Activated CD8-positive, alpha-beta memory T cell treated with anti-CD3 and anti-CD28 coated beads for 24 hours (primary cell): ENCODE data around the gene ARSI.

Source experiments
- DNase-seq: peaks from one replicate; pipeline ENCODE4 v3.0.0-alpha.2; 2020

ARSI gene

DNA sequence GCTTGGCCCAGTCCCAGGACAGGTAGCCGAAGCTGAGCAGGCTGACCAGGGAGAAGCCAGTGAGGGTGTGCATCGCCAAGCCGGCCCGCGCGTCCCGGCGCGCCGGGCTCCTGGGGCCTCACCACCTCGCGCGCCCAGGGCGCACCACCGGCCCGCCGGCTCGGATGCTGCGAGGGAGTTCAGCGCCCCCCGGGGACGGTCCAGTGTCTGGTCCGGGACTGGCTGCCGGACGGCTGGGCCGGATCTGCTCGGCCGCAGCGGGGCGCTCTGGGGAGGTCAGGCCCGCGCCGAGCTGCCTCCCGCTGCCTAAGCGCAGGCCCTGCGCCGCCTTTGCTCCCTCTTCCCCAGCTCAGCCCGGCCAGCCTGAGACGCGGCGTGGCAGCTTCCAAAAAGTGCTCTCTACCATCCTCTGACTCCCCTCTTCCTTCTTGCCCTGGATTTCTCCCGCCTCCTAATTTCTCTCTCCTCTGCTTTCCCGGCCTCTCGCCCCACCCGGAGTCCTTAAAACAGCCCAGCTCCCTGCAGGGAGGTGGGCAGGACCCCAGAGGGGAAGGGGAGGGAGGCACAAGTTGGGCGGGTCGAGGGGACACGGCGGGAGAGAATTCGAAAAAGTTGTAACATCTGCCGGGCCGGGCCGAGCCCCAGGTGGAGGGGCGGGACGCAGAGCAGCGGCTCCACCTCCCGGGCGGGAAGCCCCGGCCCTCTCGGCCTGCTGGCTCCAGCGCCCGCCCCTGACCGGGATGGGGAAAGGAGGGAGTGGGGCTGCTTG is at the start of gene ARSI:
ARSI (minus strand) TSS at position 605 of the 769 bp plus-strand sequence; CDS start at position 73, 532 bp downstream.
- no peak for DNase-seq

DNA sequence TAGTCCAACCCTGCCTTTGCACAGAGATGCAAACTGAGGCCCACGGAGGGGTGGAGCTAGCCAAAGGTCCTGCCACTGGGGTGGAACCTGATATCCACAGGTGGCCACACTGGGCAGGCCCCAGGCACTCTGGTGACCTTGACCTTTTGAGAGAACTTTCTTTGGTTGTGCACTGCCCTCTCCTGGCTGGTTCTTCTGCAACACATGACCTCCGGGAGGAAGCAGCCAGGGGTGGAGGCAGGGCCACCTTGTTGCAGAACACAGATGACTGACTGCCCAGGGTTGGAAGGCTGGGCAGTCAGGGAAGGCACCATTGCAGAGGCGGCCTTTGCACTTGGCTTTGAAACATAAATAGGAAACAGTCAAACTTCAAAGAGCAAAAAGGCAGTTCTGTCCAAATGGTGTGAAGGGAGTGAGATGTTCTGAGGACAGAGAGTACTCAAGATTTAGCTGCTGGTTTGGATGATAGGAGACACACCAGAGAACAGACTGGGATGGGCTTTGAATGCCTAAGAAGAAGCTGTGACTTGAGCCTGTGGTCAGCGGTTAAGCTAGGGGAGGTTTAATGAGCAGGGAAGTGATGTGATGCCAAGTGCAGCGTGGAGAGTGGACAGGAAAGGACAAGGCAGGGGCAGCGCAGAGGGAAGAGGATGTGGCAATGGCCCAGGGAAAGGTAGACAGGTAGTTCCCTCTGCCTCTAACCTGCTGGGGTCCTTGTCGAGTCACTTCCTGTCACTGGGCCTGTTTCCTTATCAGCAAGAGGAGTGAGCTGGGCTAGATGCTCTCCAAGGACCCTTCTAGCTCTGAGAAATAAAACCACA is 48.0 kb upstream of the ARSI start:
- peak; percentile 71 for DNase-seq

DNA sequence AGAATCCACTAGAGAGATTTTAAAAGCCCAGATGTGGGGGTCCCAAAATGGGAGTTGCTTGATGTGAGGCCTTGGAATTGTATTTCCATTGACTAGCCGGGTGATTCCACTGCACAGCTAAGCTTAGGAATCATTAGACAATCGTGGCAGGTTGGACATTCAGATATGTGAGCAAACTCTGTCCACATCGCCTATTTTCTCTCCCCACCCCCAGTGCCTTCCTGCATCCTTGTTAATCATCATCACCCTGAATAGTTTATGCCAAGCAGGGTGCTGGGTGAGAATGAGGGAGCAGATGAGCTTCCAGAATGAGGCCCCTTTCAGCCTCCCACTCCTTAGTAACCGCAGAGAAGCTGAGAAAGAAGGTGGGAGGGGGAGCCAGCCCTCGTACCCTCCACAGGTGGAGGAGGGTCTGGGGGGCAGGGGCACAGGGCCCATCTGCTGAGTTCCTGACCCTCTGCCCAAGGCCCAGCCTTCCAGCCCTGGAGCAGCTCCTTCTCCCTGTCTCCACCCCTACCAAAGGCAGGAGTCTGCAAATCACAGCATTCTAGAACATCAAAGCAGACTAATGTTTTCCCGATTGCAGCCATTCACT is 47.1 kb upstream of the ARSI start:
- no peak for DNase-seq

DNA sequence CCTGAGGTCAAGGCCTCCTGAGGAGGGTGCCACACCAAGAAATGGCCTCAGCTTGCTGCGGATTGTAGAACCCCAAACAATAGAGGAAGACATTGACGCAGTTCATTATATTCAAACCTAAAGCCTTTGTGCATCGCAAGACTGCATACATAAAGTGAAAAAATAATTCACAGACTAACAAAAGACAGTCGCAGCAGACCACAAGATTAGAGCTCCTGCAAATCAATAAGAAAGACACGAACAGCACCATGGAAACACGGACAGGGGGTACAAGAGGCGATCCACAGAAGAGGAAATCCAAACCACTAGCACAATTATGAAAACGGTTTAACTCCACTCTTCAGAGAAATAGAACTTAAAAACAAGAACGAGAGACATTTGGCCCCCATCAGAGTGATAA is 44.7 kb upstream of the ARSI start:
- no peak for DNase-seq

DNA sequence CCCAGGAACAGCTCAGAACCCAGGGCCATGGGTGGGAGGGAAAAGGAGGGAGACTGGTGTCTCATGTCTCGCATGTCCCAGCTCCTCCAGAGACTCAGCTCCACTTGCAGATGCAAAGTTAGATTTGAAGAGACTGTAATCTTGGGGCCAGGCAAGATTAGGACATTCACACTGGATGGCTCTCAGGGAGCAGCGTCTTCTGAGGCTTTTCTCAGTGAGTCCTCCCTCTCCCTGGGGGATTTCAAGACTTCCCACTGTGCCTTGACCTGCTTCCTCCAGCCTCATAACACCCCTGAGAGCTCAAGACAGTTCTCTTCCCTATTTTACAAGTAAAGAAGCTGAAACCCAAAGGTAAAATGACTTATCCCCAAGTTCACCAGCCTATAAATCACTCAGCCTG is 44.3 kb upstream of the ARSI start:
- DNase-seq, result no peak

DNA sequence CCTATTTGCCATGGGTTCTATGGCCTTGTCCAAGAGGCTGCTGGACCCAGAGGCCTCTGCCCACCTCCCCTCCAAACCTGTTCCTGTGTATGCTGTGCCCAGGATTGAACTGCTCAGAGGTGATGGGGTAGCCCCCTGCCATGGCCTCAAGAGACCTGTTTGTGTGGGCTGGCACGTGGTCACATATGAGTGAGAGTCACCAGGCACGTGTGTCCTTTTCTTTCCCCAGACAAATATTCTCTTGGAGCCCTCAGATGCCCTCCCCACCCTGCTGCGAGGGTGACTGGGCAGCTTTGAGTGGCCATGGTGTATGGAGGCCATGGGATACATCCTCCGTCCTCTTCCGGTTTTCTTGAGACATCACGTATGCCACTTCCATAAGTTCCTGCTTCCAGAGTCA is 43.9 kb upstream of the ARSI start:
- DNase-seq, result no peak

DNA sequence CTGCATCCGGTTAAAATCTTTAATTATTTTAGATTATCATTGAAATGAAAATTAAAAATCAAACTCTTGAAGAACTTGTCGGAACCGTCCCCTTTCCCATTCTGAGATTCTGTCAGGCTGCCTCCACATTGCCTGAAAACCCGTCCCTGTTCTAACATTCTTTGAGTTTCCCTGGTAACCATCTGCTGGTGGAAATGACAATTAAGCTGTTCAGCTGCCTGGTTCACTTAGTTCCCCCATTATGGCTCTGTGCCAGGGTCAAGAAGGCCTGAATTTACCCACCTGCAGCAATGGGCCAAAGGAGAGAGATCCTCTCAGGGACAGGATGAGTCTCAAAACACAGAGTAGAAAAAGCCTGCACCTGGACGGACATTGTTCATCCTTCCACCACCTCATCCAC is 43.0 kb upstream of the ARSI start:
- no peak for DNase-seq

DNA sequence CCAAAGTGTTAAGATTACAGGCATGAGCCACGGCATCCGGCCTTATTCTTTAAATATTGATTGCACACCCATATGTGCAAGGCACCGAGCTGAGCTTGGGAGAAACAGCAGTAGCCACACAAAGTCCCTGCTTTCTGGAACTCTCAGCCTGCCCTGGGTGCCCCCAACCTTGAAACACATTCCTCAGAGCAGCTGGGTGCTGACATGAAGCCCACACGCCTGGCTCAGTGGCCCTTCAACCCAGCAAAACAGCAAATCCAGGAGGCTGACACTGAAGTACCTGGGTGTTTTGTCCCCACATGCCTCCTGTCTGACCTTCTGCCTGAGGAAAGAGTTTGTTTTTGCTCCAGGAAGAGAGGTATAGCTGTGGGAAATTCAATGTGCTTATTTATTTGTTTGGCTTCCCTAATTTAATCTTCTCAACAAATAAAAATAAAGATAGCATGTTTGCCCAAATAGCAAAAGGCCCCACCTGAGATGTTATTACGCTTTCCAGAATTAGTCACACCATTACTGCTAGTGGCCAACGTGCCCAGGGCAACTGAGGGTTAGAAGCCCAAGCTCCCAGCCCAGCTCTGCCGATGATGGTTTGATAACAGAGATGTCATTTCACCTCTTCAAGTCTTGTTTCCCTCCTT is 41.4 kb upstream of the ARSI start:
- DNase-seq, result no peak

DNA sequence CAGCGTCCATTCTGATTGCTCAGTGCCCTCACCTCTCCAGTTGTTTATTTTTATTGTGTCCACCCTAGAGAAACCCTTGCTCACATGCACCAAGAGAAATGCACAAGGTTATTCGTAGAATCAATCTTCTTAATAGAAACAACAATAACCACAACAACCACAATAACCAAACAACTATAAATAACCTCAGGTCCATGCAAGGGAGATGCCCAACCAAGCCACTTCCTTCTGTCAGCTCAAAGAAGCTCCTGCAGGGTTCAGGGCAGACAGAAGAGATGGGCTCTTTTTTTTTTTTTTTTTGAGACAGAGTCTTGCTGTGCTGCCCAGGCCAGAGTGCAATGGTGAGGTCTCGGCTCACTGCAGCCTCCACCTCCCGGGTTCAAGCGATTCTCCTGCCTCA is 39.9 kb upstream of the ARSI start:
- DNase-seq, result no peak

DNA sequence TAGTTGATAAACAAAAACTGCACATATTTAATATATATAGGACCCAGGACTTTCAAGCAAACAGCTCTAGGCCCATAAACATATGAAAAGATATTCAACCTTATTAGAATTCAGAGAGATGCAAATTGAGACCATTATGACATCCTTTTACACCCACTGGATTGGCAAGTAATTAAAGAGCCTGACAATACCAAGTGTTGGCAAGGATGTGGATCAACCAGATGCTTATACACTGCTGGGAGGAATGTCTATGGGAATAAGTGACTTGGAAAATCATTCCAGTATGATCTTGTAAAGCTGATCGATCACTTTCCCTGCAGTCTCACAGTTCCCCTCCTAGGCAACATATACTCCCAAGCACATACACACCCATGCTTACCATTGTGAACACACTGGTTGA is 39.3 kb upstream of the ARSI start:
- DNase-seq, result no peak

DNA sequence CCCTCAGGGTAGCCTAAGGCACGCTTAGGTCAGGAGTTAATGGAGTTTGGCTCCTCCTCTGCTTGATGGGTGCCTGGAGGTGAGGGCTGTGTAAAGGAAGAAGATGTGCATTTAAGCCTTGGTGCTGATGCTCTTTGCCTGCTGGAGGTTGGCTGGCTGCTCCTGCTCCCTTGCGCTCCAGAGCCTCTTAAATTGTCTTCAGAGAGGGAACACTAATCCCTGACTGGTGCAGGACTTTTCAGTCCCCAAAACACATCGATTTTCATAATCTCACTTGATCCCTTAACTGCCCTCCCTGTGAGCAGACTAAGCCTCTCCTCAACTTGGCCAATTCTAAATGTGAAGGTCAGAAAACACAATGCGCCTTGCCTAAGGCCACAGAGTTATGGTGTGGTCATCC is 38.6 kb upstream of the ARSI start:
- DNase-seq, result no peak

DNA sequence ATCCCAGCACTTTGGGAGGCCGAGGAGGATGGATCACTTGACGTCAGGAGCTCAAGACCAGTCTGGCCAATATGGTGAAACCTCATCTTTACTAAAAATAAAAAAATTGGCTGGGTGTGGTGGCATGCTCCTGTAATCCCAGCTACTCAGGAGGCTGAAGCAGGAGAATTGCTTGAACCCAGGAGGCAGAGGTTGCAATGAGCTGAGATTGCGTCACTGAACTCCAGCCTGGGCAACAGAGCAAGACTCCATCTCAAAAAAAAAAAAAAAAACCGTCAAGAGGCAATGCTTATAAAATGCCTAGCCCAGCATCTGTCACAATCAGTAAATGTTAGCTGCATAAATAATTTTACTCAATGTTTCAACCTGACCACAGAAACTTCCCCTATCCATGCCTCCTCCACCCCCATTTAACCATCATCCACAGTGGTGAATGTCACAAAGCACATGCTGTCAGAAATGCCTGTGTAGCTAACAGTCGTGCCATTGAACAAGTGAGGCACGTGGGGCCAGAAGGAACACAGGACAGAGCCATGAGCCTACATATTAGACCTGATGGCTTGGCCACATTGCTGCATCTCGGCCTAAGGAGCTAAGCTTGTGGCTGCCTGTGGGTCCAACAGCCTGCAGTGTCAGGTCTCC is 38.0 kb upstream of the ARSI start:
- no peak for DNase-seq

DNA sequence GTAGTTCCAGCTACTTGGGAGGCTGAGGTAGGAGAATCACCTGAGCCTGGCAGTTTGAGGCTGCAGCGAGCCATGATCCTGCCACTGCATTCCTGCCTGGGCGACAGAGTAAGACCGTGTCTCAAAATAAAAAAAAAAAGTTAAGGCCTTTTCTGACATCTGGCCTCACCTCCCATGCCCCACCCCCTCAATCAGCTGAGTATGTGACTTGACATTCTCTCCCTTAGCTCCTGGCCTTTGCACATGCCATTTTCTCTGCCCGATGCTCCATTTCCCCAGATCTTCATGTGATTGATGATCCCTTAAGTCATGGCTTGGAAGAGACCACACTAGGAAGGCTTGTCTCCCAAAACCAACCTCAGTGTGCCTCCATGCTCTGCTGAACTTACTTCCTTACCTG is 37.1 kb upstream of the ARSI start:
- no peak for DNase-seq

DNA sequence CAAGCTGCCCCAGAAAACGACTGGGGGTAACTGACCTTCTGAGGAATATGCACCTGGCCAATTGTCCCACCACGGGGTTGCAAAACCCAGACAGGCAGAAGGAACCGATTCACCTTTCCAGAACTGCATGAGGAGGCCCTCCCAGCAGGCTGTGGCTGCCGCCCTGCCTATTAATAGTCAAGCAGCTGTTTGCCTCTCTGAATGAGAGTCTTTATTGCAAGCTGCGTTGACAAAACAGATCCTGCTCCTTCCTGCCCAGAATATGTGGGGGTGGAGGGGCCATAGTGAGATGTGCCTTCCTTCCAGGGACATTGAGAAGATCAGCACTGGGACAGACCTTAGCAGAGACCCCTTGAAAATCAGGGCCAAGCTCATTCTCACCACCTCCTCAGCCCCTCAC is 36.5 kb upstream of the ARSI start:
- no peak for DNase-seq

DNA sequence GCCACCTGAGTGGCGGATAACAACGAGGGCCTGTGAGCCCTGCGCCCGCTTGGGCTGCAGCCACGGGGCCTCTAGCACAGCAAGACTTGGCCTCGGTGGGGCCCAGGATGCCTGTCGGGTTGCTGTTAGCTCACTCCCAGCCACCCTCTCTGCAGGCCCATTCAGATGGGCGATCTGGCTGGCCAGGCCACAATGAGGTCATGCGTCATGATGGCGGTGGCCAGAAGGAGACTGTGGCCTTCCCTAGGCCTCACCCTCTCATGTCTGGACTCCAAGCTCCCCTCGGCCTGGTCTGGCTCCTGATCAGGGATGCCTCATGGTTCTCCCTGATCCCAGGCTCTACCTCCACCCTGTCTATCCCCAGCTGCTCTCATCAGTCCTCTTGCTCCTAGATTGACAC is 35.8 kb upstream of the ARSI start:
- no peak for DNase-seq

DNA sequence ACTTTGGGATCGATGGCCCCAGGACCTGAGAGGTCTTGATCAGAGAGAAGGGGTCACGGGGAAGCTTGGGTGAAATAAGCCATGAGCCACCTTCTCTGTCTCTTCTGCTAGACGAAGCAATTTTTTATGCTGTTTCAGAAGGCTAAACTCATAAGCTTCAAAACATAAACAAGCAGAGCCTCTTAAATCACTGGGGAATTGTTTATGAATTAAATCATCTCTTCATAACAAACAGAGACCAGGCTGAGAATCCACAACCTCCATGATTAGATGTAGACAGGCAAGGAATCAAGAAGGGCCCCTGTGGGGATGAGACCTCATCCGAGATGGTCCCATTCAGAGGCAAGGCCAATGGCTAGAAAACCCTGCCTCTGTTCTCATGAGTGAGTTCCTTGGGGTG is 33.1 kb upstream of the ARSI start:
- DNase-seq, result no peak

DNA sequence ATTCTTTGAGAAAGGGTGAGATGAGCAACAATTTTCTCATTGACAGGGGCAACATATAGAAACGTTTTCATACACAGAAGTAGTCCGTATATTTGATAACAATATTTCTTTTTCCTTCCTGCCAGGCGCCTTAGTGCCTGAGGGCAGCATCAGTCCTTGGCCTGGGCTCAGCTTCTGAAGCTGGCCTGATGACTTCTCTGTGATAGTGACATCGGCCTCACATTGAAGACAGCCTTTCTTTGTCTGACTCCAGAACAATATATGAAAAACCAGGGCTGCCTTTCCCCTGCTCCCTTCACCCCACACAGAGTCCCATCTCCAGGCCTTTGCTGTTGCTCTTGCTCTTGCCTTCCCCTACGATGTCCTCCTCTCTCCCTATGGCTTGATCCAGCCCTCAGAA is 30.7 kb upstream of the ARSI start:
- DNase-seq, result no peak

DNA sequence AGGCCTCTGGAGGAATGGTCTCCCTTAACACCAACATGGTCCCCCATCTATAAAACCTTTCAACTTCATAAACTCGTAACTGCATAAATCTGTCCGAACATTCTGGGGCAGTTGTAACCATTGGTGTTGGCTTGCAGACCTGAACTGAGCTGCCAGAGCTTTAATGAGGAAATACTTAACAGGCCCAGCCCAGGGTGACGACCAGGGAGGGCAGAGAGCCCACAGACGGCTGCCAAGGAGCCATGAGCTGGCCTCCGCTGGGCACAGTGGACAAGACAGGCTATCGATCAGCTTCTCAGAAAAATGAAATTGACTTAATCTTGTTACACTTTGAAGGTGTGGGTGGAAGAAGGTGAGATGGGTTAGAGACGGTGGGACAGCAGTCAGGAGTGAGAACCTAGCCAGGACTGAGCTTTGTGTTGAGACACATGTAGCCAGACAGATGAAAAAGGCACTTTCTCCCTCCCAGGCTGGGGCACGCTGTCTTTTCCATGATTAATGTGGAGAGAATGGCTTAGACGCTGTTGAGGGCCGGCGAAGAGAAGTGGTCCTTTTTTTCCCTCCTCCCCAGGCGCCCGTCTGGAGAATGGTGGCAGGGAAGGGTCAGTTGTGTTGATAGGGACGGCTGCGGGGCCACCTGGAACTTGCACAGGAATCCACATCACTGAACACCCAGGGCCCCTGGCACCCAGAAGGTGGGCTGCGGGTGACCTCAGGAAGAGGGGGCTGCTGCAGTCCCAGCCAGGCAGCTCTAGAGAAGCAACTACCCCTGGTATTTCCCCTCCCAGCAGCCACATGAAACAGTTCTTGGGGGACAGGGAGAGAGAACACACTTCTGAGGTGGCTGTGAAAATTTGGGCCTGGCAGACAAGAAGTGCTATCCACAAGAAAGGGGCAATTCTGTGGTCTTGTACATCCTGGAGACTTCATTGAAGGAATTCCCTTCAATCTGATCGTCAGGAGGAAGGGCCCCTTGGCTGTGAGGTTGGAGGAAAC is 27.5 kb upstream of the ARSI start:
- no peak for DNase-seq

DNA sequence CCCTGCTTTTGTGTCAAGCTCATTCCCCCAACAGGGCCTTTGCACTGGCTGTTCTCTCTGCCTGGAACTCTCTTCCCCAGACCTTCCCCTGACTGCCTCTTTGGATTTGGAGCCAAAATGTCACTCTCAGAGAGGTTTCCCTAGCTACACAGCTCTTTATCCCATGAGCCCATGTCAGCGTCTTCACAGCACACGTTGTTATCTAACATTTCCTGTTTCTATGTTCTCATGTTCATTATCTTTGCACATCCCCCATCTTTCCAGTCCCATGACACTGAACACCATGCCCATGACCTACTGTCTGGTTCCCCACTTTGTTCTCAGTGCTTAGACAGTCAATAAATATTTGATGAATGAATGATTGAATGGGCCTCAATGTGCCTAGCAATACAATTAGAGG is 26.3 kb upstream of the ARSI start:
- DNase-seq, result no peak

DNA sequence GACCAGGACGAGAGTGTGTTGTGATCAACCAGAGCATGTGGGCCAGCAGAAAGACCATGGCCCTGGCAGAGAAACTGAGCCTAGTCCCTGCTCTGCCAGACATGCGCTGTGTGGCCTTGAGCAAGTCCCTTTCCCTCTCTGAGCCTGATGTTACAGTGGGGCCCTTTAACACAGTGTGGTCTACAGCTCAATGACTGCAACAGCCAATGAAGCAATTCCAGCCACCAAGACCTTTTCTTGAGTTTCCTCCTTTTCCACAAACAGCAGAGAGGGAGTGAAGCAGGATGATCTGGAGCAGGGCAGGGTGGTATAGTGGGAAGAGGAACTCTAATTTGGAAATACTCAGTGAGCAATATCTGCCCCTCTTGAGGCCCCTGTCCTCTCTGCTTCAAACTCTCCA is 25.8 kb upstream of the ARSI start:
- DNase-seq, result no peak

DNA sequence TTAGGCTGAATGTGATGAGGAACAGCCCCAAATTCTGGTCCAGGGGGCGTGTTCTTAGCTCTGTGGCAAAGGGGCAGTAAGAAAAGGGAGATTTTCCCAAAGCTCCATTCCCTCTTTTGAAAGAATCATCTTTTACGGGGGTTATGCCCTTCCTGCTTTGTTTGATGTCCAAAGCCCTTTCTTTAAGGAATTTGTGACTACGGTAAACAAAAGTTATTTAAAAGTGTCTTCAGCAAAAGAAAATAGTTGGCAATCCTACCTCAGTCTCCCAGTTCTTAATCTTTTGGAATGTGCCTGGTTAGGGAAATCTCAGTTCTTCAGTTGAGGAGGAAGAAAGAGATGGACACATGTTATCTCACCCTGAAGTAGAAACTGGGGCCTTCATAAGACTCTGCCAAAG is 24.4 kb upstream of the ARSI start:
- no peak for DNase-seq

DNA sequence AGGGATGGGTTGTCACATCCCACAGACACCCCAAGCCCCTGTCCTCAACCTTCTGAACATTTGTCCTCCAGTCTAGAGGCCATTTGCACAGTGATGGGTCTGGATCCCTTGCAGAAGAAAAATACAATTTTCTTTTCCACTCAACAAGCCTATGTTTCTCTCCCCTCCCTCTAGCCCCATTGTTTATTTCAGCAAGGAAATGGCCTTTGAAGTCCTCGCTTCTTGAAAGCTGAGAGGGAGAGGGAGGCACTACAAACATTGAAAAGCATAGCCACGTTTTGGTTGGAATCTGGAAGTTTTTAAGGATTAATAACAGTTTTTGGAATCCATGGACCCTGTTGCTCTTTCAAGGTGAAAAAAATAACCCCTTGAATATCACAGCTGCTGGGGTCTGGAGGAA is 24.0 kb upstream of the ARSI start:
- DNase-seq, result no peak
